Medulla oblongata (tissue), 1 donor: Measurements from ENCODE around the gene SPACA5.
"Not testable (repeated sequence)": the region's sequence is repeated elsewhere in the genome, so short reads cannot be mapped to it uniquely, and the experiment has no call there.

Source experiments
- DNase-seq: peaks from one replicate; pipeline ENCODE4 v3.0.0-alpha.2; 2015; ENCODE audit errors: extremely low spot score

The SPACA5 gene

DNA sequence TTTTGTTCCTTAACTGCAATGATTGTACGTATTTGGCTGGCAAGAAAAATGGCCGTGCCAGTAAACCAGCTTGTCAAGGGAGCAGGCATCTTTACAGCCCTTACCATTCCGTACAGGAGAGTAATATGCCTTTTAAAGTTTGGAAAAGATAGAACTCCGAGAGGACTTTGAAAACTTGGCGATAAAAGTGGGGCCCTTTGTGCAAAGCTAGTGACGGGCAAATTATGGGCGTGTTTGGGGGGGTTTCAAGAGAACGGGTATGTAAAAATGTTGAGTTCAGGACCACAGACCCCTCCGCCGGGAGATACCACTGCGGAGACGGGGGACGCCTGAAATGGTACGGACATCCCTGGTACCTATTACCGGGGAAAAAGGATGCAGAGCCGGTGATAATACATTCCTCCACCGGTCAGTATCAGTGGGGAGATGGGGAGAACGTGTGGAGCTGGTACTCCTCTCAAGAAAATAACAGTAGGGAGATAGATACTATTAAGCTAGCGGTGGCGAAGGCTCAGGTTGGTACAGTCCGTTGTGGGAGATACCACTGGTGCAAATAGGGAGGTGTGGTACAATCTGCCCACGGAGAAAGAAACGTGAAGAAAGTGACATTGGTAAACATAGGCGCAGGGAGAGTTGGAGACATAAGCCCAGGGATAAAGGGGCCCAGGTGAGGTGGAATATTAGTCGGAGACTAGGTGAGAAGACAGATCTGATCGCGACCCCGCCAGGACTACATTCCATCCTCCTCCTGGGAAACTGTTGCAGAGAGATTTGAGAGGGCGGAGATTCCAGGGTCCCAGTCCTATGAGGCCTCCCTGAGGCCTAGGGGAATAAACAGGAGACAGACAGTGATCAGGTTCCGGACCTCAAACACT is 14.5 kb downstream of the SPACA5 start:
- peak; percentile 73 for DNase-seq

DNA sequence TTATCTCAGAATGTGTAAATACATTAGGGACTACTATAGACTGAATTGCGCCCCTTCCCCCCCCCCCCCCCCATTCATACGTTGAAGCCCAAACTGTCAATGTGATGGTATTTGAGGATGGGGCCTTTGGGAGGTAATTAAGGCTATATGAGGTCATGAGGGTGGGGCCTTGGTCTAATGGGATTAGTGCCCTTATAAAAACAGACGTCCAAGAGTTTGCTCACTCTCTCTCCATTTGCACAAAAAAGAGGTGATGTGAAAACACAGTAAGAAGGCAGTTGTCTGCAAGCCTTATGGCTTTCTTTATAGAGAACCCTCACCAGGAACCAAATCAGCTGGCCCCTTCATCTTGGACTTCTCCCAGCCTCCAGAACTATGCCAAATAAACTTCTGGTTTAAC is 15.3 kb downstream of the SPACA5 start:
- no peak for DNase-seq

DNA sequence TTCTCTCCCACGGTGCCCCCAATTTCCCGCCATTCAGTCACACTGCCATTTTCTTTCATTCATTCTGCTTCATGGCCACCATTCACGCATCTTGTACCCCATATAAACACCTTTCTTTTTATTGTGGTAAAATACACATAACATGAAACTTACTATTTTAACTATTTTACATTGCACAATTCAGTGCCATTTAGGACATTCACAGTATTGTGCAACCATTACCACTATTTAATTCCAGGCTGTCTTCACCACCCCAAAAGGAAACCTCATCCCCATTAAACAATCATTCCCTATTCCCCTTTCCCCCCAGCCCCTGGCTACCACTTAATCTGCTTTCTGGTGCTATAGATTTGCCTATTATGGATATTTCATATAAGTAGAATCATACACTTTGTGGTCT is 15.9 kb downstream of the SPACA5 start:
- DNase-seq, result no peak

DNA sequence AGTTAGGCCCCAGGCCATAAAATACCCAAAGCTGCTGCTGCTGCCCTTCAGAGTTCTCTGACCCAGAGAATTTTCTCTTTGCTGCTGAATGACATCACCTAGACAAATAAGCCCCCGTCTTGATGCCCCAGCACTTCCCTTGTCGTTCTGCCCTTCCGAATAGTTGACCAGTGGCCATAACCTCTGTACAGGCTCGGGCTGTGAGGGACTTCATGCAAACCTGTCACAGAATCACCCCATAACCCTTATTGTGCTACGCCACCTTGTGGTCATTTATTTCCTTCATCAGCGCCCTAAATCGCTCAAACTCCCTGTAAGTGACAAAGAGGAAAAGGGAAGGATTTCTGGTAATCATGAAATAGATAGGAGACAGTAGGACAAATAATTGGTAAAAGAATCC is 18.8 kb downstream of the SPACA5 start:
- peak; percentile 84 for DNase-seq

DNA sequence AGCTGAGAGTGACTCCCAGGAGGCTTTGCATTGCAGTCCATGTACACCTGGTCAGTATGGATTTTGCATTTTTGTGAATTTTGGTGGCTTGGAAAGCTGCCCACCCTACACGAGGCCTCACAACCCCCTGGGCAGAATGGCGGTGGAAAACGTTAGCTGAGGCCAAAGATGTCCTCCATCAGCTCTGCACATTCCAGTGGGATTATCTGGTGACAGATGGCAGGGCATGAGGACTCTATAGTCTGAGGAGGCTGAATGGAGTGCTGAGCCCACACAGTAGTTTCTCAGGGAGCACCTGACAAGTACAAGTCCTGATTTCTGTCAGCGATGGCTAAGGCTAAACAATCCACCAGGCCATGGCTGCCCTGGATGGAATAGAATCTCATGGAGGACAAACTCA is 20.8 kb downstream of the SPACA5 start:
- not testable (repeated sequence) for DNase-seq

DNA sequence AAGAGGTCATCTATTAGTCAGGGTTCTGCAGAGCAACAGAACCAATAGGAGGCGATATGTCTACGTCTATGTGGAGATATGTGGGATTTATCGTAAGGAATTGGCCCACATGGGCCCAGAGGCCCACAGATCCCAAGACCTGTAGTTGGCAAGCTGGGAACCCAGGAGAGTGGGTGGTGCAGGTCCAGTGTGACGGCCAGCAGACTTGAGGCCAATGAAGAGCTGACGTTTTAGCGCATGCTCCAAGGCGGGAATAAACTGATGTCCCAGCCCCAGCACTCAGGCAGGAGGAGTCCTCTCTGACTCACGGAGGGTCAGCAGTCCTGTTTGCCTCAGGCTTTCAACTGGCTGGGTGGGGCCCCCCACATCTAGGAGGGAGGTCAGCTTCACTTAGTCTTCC is 21.3 kb downstream of the SPACA5 start:
- no peak for DNase-seq

DNA sequence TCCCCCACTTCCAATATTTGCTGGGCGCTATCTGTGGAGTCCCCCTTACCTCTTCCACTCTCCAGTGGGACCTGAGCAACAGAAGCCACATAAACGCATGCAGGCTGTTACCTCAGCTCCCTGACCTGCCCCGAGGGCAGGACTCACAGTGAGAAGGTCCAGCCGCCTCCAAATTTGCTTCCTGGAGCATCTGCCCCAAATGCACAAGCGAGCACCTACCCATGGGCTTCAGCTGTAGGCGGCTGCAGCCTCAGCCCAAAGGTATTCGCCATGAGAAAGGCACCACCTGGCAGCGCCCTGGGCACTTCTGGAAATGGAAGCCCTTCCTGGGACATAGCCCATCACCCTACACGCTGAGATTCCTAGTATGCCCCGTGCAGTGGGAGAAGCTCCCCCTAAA is 23.4 kb downstream of the SPACA5 start:
- DNase-seq, result no peak

DNA sequence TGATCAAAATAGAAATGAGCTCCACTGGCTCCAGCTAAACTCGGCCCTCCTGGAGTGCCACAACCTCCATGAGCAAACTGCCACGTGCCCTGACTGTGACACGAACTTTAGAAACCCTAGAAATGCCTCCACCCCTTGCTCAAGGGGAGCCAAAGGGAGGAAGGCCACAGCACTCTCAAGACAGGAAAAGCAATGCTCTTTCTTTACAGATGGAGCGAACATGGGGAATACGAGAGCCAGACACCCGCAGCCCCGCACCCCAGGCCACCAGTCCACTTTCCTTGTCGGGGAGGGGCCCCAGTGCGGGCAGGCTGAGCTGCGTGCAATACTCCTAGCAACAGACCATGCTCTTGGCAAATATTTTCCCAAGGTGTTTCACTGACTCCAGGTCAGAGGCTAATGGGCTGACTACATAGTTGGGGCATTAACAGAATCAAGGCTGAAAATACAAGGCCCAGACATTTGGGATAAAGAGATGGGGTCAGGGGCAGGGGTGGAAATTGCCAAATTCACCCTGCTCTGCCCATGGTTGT is 23.9 kb downstream of the SPACA5 start:
- not testable (repeated sequence) for DNase-seq

DNA sequence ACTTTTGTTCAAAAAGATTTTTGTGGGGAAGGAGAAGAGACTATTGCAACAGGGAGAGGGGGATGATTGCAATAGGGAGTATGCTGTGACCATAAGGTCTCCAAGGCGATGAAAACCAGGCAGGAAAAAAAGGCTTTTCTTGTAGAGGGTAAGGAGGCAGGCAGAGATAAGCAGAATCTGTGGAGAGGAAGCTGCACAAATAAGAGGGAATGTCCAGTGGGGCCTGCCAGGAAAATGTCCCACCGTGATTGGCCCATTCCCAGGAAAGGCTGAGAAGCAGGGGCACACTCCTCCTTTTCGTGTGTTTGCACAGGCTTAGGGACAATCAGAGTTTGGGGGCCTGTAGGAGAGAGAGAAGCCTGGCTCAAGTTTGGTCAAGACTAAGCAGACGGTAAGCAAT is 29.1 kb downstream of the SPACA5 start:
- DNase-seq, result no peak

DNA sequence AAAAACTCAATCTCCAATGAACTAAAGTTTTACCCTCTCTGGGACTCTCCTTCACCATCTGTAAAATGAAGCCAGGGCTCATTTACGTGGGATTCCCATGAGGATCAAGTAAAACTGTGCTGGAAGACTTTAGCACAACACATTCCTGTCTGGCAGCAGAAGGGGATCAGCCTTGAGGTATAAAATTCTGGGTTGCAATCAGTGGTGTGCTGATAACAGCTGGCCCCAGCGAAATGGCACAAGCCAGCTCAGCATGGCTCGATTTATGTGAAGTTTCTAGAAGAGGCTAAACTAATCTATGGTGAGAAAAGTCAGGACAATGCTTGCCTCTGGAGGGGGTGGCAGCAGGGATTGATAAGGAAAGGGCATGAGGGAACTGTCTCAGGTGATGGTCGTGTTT is 36.3 kb downstream of the SPACA5 start:
- DNase-seq, result no peak

DNA sequence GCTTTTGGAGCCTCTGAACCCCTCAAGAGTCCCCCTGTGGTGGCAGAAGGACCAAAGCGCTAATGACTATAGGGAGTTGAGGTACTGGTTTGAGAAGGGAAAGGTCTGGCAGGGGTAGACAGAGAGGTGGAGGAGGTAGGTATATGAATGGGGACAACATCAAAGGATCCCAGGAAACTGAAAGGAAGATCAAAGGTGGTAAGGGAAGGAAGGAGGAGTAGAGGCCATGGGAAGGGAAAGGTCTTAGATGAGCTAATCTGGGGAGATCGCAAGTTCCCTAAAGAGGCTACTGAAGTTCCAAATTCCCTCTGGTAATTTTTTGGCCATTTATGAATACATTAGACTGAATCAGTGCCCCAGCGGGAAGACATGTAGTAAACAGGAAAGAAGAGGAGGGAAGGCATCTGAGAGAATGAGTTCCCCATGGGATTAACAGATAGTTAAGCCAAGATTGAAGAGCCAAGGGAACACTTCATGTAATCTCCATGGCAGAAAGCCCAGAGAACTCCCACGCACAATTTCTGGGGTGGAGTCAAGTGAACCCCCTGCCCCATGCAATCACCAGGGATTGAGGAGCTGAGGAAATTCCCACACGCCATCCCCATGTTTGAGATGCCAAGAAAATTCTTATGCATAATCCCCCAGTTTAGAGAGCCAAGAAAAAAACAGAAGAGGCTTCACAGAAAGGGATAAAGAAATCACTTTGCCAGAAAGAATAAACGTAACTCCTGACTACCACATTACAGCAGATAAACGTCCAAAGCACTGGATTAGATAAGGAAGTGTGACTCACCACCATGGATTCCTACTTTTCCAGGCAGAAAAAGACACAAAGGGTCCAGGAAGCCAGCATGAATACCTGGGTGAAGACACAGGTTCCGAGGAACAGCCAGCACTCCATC is 38.9 kb downstream of the SPACA5 start:
- no peak for DNase-seq

DNA sequence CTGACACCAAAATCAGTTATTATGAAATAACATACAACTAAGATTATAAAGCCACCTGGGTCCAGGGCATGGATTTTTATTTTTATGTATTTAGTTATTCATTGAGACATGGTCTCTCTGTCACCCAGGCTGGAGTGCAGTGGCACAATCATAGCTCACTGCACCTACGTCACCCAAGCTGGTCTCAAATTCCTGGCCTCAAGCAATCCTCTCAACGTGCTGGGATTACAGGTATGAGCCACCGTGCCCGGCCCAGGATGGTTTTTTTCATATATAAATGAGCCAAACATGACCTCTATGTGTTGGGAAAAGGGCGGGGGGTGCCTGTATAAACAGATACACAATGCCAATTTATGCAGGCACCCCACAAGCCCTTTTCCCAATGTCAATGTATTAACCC is 40.1 kb downstream of the SPACA5 start:
- DNase-seq, result no peak

DNA sequence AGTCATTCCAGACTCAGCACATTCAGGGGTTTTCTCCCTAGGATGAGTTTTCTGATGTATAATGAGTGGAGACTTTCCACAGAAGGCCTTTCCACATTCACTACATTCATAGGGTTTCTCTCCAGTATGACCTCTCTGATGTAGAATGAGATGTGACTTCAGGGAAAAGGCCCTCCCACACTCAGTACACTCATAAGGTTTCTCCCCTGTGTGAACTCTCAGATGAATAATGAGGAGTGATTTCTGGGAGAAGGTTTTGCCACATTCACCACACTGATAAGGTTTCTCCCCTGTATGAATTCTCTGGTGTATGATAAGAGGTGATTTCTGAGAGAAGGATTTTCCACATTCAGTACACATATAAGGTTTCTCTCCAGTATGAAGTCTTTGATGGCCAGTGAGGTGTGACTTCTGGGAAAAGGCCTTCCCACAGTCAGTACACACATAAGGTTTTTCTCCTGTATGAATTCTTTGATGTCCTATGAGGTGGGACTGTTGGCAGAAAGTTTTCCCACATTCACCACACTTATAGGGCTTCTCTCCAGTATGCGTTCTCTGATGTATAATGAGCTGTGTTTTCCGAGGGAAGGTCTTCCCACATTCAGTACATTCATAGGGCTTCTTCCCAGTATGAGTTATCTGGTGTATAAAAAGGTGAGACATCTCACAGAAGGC is 52.0 kb downstream of the SPACA5 start:
- no peak for DNase-seq

DNA sequence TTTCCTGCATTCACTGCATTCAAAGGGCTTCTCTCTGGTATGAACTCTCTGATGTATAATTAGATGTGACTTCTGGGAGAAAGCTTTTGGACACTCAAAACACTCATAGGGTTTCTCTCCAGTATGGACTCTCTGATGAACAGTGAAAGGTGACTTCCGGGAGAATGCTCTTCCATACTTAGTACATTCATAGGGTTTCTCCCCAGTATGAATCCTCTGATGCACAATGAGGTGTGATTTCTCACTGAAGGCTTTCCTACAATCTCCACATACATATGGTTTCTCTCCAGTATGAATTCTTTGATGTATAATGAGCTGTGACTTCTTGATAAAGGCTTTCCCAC is 52.5 kb downstream of the SPACA5 start:
- no peak for DNase-seq
